Measurements from ENCODE around the gene AMPD3.

The AMPD3 gene

GRCh38 chr11:10526974-10527918, 72.2 kb downstream of the AMPD3 start:
- no peak for TF ChIP-seq CTCF (conservative IDR thresholded peaks at IDR 0.05; ENCODE audit: low read depth)
- ChIA-PET CTCF (no interaction called here), POLR2A (ENCODE audit: low non-redundant PET) (interaction anchor here (0.7 kb wide), 1 partner anchor 1142 kb away, joined by 4 read pairs; no protein-coding TSS in a partner anchor)
- no peak overlapping the region for H3K27ac ChIP-seq
- DNase-seq (ENCODE audit: low spot score) = peak; percentile 59

GRCh38 chr11:10528121-10528520, 73.1 kb downstream of the AMPD3 start:
- ChIA-PET CTCF (interaction anchor here (0.6 kb wide), 1 partner anchor 13 kb away, joined by 3 read pairs; the partner anchor contains the start of gene RNF141), POLR2A (ENCODE audit: low non-redundant PET) (no interaction called here)
- TF ChIP-seq CTCF (conservative IDR thresholded peaks at IDR 0.05; ENCODE audit: low read depth) = no peak
- no peak overlapping the region for H3K27ac ChIP-seq
- no peak for DNase-seq (ENCODE audit: low spot score)

GRCh38 chr11:10529279-10529678, 74.2 kb downstream of the AMPD3 start:
- ChIA-PET POLR2A (ENCODE audit: low non-redundant PET) (no interaction called here), CTCF (no interaction called here)
- no peak for DNase-seq (ENCODE audit: low spot score)
- no peak for TF ChIP-seq CTCF (conservative IDR thresholded peaks at IDR 0.05; ENCODE audit: low read depth)
- H3K27ac ChIP-seq = no peak overlapping the region

- H3K27ac ChIP-seq = no peak overlapping the region
- TF ChIP-seq CTCF (conservative IDR thresholded peaks at IDR 0.05; ENCODE audit: low read depth) = no peak
- DNase-seq (ENCODE audit: low spot score) = no peak
- POLR2A ChIA-PET (ENCODE audit: low non-redundant PET) = no interaction called here
- CTCF ChIA-PET = no interaction called here
Observed at GRCh38 chr11:10532526-10532925, 77.5 kb downstream of the AMPD3 start.

- DNase-seq (ENCODE audit: low spot score) = no peak
- CTCF ChIA-PET = interaction anchor here (1.5 kb wide), 1 partner anchor 21 kb away, joined by 3 read pairs; no protein-coding TSS in a partner anchor
- no peak overlapping the region for H3K27ac ChIP-seq
- POLR2A ChIA-PET (ENCODE audit: low non-redundant PET) = no interaction called here
- TF ChIP-seq CTCF (conservative IDR thresholded peaks at IDR 0.05; ENCODE audit: low read depth) = no peak
Observed at GRCh38 chr11:10533323-10533722, 78.3 kb downstream of the AMPD3 start.

GRCh38 chr11:10534316-10534715, 79.3 kb downstream of the AMPD3 start:
- DNase-seq (ENCODE audit: low spot score) = no peak
- ChIA-PET POLR2A (ENCODE audit: low non-redundant PET) (no interaction called here), CTCF (interaction anchor here (1.5 kb wide), 1 partner anchor 22 kb away, joined by 3 read pairs; no protein-coding TSS in a partner anchor)
- TF ChIP-seq CTCF (conservative IDR thresholded peaks at IDR 0.05; ENCODE audit: low read depth) = no peak
- H3K27ac ChIP-seq = no peak overlapping the region

Measured in RWPE1 (cell line).